CD14-positive monocyte (primary cell): Measurements from ENCODE around the gene SYTL3. TPM values are rescaled to one million over a fixed set of nuclear protein-coding genes. Genes with fewer than 3 reads are reported as not detected.

Experiments used
- DNase-seq, 3 donors: peaks; one replicate each; pipeline ENCODE4 v3.0.0-alpha.2; 2011 to 2022
- H2AFZ ChIP-seq: 2 replicates; pipeline ENCODE4 v1.6.0; 2012; ENCODE audit warnings: mild to moderate bottlenecking, low read depth, low read length, inconsistent platforms; ENCODE audit not compliant: insufficient read depth, poor library complexity, severe bottlenecking
- H3K27ac ChIP-seq, 2 donors: 1 replicate in 1 of 2; 2 replicates in 1 of 2; pipeline ENCODE4 v1.5.1; 2012 to 2013; ENCODE audit warnings: low read length in 2 of 2, control low read depth in 1 of 2, inconsistent platforms in 1 of 2, low read depth in 1 of 2, mild to moderate bottlenecking in 1 of 2
- H3K27me3 ChIP-seq, 2 donors: one replicate each; pipeline versions ENCODE4 v1.6.0 to v1.6.1; 2011 to 2013; ENCODE audit warnings: low read length in 2 of 2; ENCODE audit not compliant: control insufficient read depth in 2 of 2, insufficient read depth in 2 of 2
- H3K36me3 ChIP-seq, 2 donors: replicated peaks in 1 of 2; 1 replicate in 1 of 2; 2 replicates in 1 of 2; pipeline versions ENCODE4 v1.5.1 to v1.6.1; 2012 to 2013; ENCODE audit warnings: low read length in 2 of 2, control low read depth in 1 of 2, inconsistent platforms in 1 of 2, mild to moderate bottlenecking in 1 of 2; ENCODE audit not compliant: insufficient read depth in 2 of 2, control insufficient read depth in 1 of 2
- H3K4me1 ChIP-seq, 2 donors: 1 replicate in 1 of 2; 2 replicates in 1 of 2; pipeline versions ENCODE4 v1.5.1 to v1.6.1; 2012 to 2013; ENCODE audit warnings: low read length in 2 of 2, control low read depth in 1 of 2, inconsistent platforms in 1 of 2, mild to moderate bottlenecking in 1 of 2, moderate library complexity in 1 of 2; ENCODE audit not compliant: insufficient read depth in 2 of 2, control insufficient read depth in 1 of 2
- H3K4me2 ChIP-seq: replicated peaks from 2 replicates; pipeline ENCODE3; 2012; ENCODE audit warnings: low read length, moderate library complexity, mild to moderate bottlenecking; ENCODE audit not compliant: poor library complexity, severe bottlenecking; ENCODE audit errors: extremely low read depth
- H3K4me3 ChIP-seq, 3 experiments: fragments of 200-600 bp in 1 of 3; sonication (generic) in 1 of 3; replicated peaks in 1 of 3; 1 replicate in 2 of 3; 2 replicates in 1 of 3; pipeline ENCODE4 v1.5.1; 2011 to 2013; ENCODE audit warnings: low read length in 3 of 3, mild to moderate bottlenecking in 3 of 3, control low read depth in 2 of 3, low read depth in 2 of 3, inconsistent platforms in 1 of 3, moderate library complexity in 1 of 3
- H3K79me2 ChIP-seq: 2 replicates; pipeline ENCODE4 v1.6.0; 2012; ENCODE audit warnings: mild to moderate bottlenecking, control low read depth, inconsistent platforms, low read length, moderate library complexity; ENCODE audit not compliant: insufficient read depth
- H3K9ac ChIP-seq: 2 replicates; pipeline ENCODE4 v1.6.0; 2017; ENCODE audit warnings: low read length, mild to moderate bottlenecking; ENCODE audit not compliant: insufficient read depth, poor library complexity, severe bottlenecking
- H3K9me3 ChIP-seq, 2 donors: replicated peaks in 1 of 2; 1 replicate in 1 of 2; 2 replicates in 1 of 2; pipeline versions ENCODE4 v1.5.1 to v1.6.1; 2012 to 2013; ENCODE audit warnings: low read length in 2 of 2, control low read depth in 1 of 2; ENCODE audit not compliant: control insufficient read depth in 1 of 2, insufficient read depth in 1 of 2
- H4K20me1 ChIP-seq: 2 replicates; pipeline ENCODE4 v1.6.0; 2012; ENCODE audit warnings: mild to moderate bottlenecking, low read length, control low read depth, moderate library complexity; ENCODE audit not compliant: insufficient read depth
- H3K27ac Mint-ChIP-seq, 7 donors: one replicate each; pipeline ENCODE4 v1.8.0; 2020; ENCODE audit warnings: mild to moderate bottlenecking in 7 of 7, mixed read lengths in 7 of 7, moderate library complexity in 6 of 7, inconsistent platforms in 2 of 7
- H3K27me3 Mint-ChIP-seq, 3 donors: one replicate each; pipeline ENCODE4 v1.8.0; 2021 to 2022; ENCODE audit warnings: low read depth in 3 of 3, mild to moderate bottlenecking in 3 of 3, mixed read lengths in 3 of 3, moderate library complexity in 3 of 3, inconsistent platforms in 1 of 3
- H3K36me3 Mint-ChIP-seq, 2 donors: one replicate each; pipeline ENCODE4 v1.8.0; 2020; ENCODE audit warnings: mixed read lengths in 2 of 2, inconsistent platforms in 1 of 2, mild to moderate bottlenecking in 1 of 2
- H3K4me1 Mint-ChIP-seq: one replicate; pipeline ENCODE4 v1.8.0; 2020; ENCODE audit warnings: mild to moderate bottlenecking, mixed read lengths
- H3K4me3 Mint-ChIP-seq, 2 donors: one replicate each; pipeline ENCODE4 v1.8.0; 2020; ENCODE audit warnings: mild to moderate bottlenecking in 2 of 2, mixed read lengths in 2 of 2, moderate library complexity in 1 of 2
- H3K9me3 Mint-ChIP-seq, 7 donors: one replicate each; pipeline ENCODE4 v1.8.0; 2020 to 2022; ENCODE audit warnings: mixed read lengths in 7 of 7, mild to moderate bottlenecking in 6 of 7, moderate library complexity in 6 of 7, inconsistent platforms in 2 of 7
- WGBS: methylation state at CpG from one replicate; pipeline ENCODE4 v1.1.5; 2013; ENCODE audit warnings: missing lambda C conversion rate; ENCODE audit not compliant: insufficient coverage; 5-methylcytosine and 5-hydroxymethylcytosine counted together
- intact Hi-C, 2 donors: fragments of 100-400 bp; cut with micrococcal nuclease; formaldehyde crosslinking; loops; one replicate each; pipeline versions ENCODE4 v1.15.0 to v1.15.1; 2023
- polyA plus RNA-seq, 3 donors: library from polyadenylated mRNA; depleted of rRNA in 1 of 3; unstranded in 2 of 3; stranded (reverse) in 1 of 3; fragments of 300-500 nt in 2 of 3; fragments of >200 nt in 1 of 3; fragmentation: Illumina TruSeq in 2 of 3; gene quantifications; 1 replicate in 2 of 3; 2 replicates in 1 of 3; pipeline ENCODE4 v1.2.3, GENCODE V29; 2012 to 2021
- TF ChIP-seq, protein P1 (sequence below): fragments of 200-600 bp; IDR thresholded peaks from one replicate; pipeline ENCODE4 v1.8.0; 2022; ENCODE audit warnings: antibody characterized with exemption, mild to moderate bottlenecking

The SYTL3 gene
- polyA plus RNA-seq, 3 donors, result 14.6 to 18.7 (median 14.8) TPM

DNA sequence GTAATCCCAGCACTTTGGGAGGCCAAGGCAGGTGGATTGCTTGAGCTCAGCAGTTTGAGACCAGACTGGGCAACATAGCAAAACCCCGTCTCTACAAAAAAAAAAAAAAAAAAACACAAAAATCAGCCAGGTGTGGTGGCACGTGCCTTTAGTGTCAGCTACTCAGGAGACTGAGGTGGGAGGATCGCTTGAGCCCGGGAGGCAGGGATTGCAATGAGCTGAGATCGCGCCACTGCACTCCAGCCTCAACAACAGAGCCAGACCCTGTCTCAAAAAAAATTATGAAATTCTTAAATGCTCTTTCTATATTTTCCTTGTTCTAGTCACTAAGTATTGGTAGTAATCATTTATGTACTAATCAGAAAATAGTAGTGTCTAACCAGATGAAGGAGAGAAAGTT lies 30.6 kb downstream of the SYTL3 start:
- Mint-ChIP-seq H3K4me3 (no peak overlapping the region), H3K36me3 (peaks cover 48 to 57% of the 10 kb centered on the region in 2 donors), H3K4me1 (peaks cover 6% of the 10 kb centered on the region), H3K27me3 (no peaks in the 10 kb centered on the region), H3K9me3 (peaks cover 0 to 3% (median 0%) of the 10 kb centered on the region in 7 donors), H3K27ac (no peak overlapping the region)
- Histone ChIP-seq H2AFZ (no peak overlapping the region), H3K9me3 (no peaks in the 10 kb centered on the region), H3K79me2 (no peaks in the 10 kb centered on the region), H3K4me2 (no peak overlapping the region), H3K9ac (no peak overlapping the region), H3K4me1 (no peaks in the 10 kb centered on the region), H4K20me1 (no peaks in the 10 kb centered on the region), H3K36me3 (peaks cover 3 to 19% of the 10 kb centered on the region in 2 donors), H3K27ac (no peak overlapping the region), H3K27me3 (no peaks in the 10 kb centered on the region), H3K4me3 (no peak overlapping the region)
- DNase-seq, result no peak
- no CpG with 5 or more reads among the region's 6 CpGs for WGBS
- TF ChIP-seq, protein P1, sequence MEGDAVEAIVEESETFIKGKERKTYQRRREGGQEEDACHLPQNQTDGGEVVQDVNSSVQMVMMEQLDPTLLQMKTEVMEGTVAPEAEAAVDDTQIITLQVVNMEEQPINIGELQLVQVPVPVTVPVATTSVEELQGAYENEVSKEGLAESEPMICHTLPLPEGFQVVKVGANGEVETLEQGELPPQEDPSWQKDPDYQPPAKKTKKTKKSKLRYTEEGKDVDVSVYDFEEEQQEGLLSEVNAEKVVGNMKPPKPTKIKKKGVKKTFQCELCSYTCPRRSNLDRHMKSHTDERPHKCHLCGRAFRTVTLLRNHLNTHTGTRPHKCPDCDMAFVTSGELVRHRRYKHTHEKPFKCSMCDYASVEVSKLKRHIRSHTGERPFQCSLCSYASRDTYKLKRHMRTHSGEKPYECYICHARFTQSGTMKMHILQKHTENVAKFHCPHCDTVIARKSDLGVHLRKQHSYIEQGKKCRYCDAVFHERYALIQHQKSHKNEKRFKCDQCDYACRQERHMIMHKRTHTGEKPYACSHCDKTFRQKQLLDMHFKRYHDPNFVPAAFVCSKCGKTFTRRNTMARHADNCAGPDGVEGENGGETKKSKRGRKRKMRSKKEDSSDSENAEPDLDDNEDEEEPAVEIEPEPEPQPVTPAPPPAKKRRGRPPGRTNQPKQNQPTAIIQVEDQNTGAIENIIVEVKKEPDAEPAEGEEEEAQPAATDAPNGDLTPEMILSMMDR, result no peak
- intact Hi-C loops, result no loop called here

DNA sequence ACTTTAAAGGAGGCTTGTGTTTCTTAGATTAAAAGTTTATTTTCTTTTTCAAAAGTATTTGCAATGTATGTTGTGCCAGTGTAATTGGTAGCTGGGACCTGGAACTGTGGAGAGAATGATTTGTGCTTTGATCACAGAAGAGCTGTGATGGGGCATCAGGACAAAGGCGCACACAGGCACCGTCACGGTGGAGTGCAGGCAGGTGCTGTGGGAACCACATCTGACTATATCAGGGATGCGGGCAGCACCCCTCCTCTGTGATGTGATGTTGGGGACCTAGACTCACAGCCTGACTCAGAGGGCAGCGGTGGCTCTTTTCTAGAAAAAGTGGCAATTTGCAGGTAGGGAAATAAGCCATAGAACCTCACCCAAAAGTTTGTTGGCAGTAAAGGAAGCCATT lies 34.5 kb downstream of the SYTL3 start:
- 100% methylated on average over 2 of the region's 5 CpGs for WGBS
- Histone ChIP-seq H3K36me3 (peaks cover 3 to 18% of the 10 kb centered on the region in 2 donors), H3K4me1 (peaks cover 23 to 27% of the 10 kb centered on the region in 2 donors), H4K20me1 (no peaks in the 10 kb centered on the region), H3K9ac (no peak overlapping the region), H3K4me3 (no peak overlapping the region), H3K4me2 (no peak overlapping the region), H3K27me3 (no peaks in the 10 kb centered on the region), H3K9me3 (no peaks in the 10 kb centered on the region), H3K27ac (no peak overlapping the region), H2AFZ (no peak overlapping the region), H3K79me2 (no peaks in the 10 kb centered on the region)
- Mint-ChIP-seq H3K36me3 (peaks cover 41 to 56% of the 10 kb centered on the region in 2 donors), H3K4me1 (peaks cover 32% of the 10 kb centered on the region), H3K27ac (peak overlapping the region in 1 of 7 donors; percentile 5), H3K4me3 (no peak overlapping the region), H3K27me3 (peaks cover 0 to 2% (median 1%) of the 10 kb centered on the region in 3 donors), H3K9me3 (peaks cover 0 to 3% (median 0%) of the 10 kb centered on the region in 7 donors)
- TF ChIP-seq, protein P1, result no peak
- intact Hi-C loops, result no loop called here
- DNase-seq, result no peak
